M059J (cell line): ENCODE results near the gene DDX39B. TPM values are rescaled to one million over a fixed set of nuclear protein-coding genes. Genes with fewer than 3 reads are reported as not detected.
"Not testable (repeated sequence)": the region's sequence is repeated elsewhere in the genome, so short reads cannot be mapped to it uniquely, and the experiment has no call there.

ENCODE experiments used
- DNase-seq: peaks from one replicate; pipeline ENCODE4 v3.0.0-alpha.2; 2012; ENCODE audit warnings: low read depth
- total RNA-seq: library from RNA; depleted of rRNA; stranded (reverse); fragments of >200 nt; shearing (Covaris generic); gene quantifications from 2 replicates; pipeline ENCODE4 v1.2.3, GENCODE V29; 2014; rRNA removed

The DDX39B gene
- total RNA-seq, 1 experiment from 2014 or later, result 506 TPM

GRCh38 chr6:31487674-31488073 lies 54.1 kb downstream of the DDX39B start:
- DNase-seq, result not testable (repeated sequence)

- DNase-seq, result not testable (repeated sequence)
These were observed 55.6 kb downstream of the DDX39B start for GRCh38 chr6:31486065-31486837.

GRCh38 chr6:31485055-31485454 lies 56.7 kb downstream of the DDX39B start:
- DNase-seq, result no peak

- no peak for DNase-seq
These were observed 58.4 kb downstream of the DDX39B start for GRCh38 chr6:31483392-31483791.

GRCh38 chr6:31480574-31480973 lies 61.2 kb downstream of the DDX39B start:
- DNase-seq, result no peak

Other genes with a start within 250 kb of the DDX39B start
- 5,375 and 6,541 TPM in 2 replicates for gene HLA-B, start 184.8 kb downstream of the DDX39B start, total RNA-seq
- gene MICA, start 138.4 kb downstream of the DDX39B start, total RNA-seq, result 155 and 164 TPM in 2 replicates
- gene MICB, start 43.9 kb downstream of the DDX39B start, total RNA-seq, result 47.6 and 59.9 TPM in 2 replicates
- not detected in 2 replicates for gene MCCD1, start 13.0 kb downstream of the DDX39B start, total RNA-seq
- 0.20 TPM in 1 of 2 replicates, not detected in the other for gene ATP6V1G2, start 4.6 kb upstream of the DDX39B start, total RNA-seq
- 12.8 and 25.7 TPM in 2 replicates for gene NFKBIL1, start 5.6 kb upstream of the DDX39B start, total RNA-seq
- not detected in 2 replicates for gene LTA, start 30.3 kb upstream of the DDX39B start, total RNA-seq
- gene TNF, start 33.6 kb upstream of the DDX39B start, total RNA-seq, result 0.47 and 0.62 TPM in 2 replicates
- gene LTB, start 40.4 kb upstream of the DDX39B start, total RNA-seq, result 2.1 and 4.6 TPM in 2 replicates
- not detected in 2 replicates for gene LST1, start 44.3 kb upstream of the DDX39B start, total RNA-seq
- not detected in 2 replicates for gene NCR3, start 51.0 kb upstream of the DDX39B start, total RNA-seq
- gene AIF1, start 73.2 kb upstream of the DDX39B start, total RNA-seq, result not detected in 2 replicates
- 71.4 and 121 TPM in 2 replicates for gene PRRC2A, start 78.7 kb upstream of the DDX39B start, total RNA-seq
- 194 and 317 TPM in 2 replicates for gene BAG6, start 110.7 kb upstream of the DDX39B start, total RNA-seq
- 3.7 and 6.9 TPM in 2 replicates for gene APOM, start 113.9 kb upstream of the DDX39B start, total RNA-seq
- gene C6orf47, start 118.8 kb upstream of the DDX39B start, total RNA-seq, result 29.9 and 37.5 TPM in 2 replicates
- gene GPANK1, start 123.0 kb upstream of the DDX39B start, total RNA-seq, result 17.7 and 31.6 TPM in 2 replicates
- 645 and 1,183 TPM in 2 replicates for gene CSNK2B, start 124.1 kb upstream of the DDX39B start, total RNA-seq
- gene LY6G5B, start 128.0 kb upstream of the DDX39B start, total RNA-seq, result 0.10 and 1.1 TPM in 2 replicates
- gene LY6G5C, start 139.1 kb upstream of the DDX39B start, total RNA-seq, result 2.0 and 2.5 TPM in 2 replicates
- gene ABHD16A, start 161.3 kb upstream of the DDX39B start, total RNA-seq, result 37.0 and 51.9 TPM in 2 replicates
- gene LY6G6F, start 164.9 kb upstream of the DDX39B start, total RNA-seq, result not detected in 2 replicates
- gene LY6G6D, start 173.3 kb upstream of the DDX39B start, total RNA-seq, result not detected in 2 replicates
- not detected in 2 replicates for gene LY6G6C, start 179.7 kb upstream of the DDX39B start, total RNA-seq
- not detected in 2 replicates for gene MPIG6B, start 181.4 kb upstream of the DDX39B start, total RNA-seq
- 75.1 and 90.7 TPM in 2 replicates for gene DDAH2, start 187.3 kb upstream of the DDX39B start, total RNA-seq
- 1,686 and 1,715 TPM in 2 replicates for gene CLIC1, start 194.5 kb upstream of the DDX39B start, total RNA-seq
- gene MSH5, start 198.0 kb upstream of the DDX39B start, total RNA-seq, result 12.8 and 19.4 TPM in 2 replicates
- gene SAPCD1, start 220.7 kb upstream of the DDX39B start, total RNA-seq, result 1.7 TPM in 1 of 2 replicates, not detected in the other
- gene VWA7, start 235.3 kb upstream of the DDX39B start, total RNA-seq, result 0.94 and 1.8 TPM in 2 replicates